ENCODE results near the gene SIK2. TPM values are rescaled to one million over a fixed set of nuclear protein-coding genes. Genes with fewer than 3 reads are reported as not detected.

The SIK2 gene
- total and polyA plus RNA-seq, 9 of the 15 experiments (the other 6 are each of a cell fraction or from before 2014, with no cell fraction given): 0.74 to 11.6 (median 3.8) TPM

GRCh38 chr11:111601979-111602864 lies at the start of gene SIK2 (continued):
- TF ChIP-seq ZNF518B (CRISPR knock-in tag; IDR thresholded peaks at IDR 0.05): no peak
- TF ChIP-seq ARID4B (CRISPR knock-in tag; IDR thresholded peaks at IDR 0.05): peak; percentile 74; the same call in 1 of the 2 replicates
- TF ChIP-seq THAP7 (CRISPR knock-in tag; IDR thresholded peaks at IDR 0.05): no peak
- TF ChIP-seq THRAP3 (IDR thresholded peaks at IDR 0.05; ENCODE audit: borderline replicate concordance): no peak
- no peak for TF ChIP-seq HBP1 (CRISPR knock-in tag; IDR thresholded peaks at IDR 0.05)
- TF ChIP-seq NR2C2 (CRISPR knock-in tag; IDR thresholded peaks at IDR 0.05): peak; percentile 53; the same call in 1 of the 2 replicates
- TF ChIP-seq NR2C2 (tag; IDR thresholded peaks at IDR 0.05): 0 out of 2 replicates have a peak, but pooled peaks have one; percentile 9
- TF ChIP-seq POLR2A (conservative IDR thresholded peaks at IDR 0.05): peak; percentile 18; the same call in 1 of the 2 replicates
- TF ChIP-seq ZNF311 (CRISPR knock-in tag; IDR thresholded peaks at IDR 0.05): no peak
- no peak for TF ChIP-seq RHOXF2B (CRISPR knock-in tag; conservative IDR thresholded peaks at IDR 0.05)
- TF ChIP-seq U2AF2 (optimal IDR thresholded peaks at IDR 0.05; ENCODE audit: low read depth, low read length): no peak
- TF ChIP-seq NONO (IDR thresholded peaks at IDR 0.05; ENCODE audit: low read depth in 2 of 2, low read length in 1 of 2): peak in 1 of 2 experiments; percentile 77; a peak in 1 of 4 replicates
- 0 out of 2 replicates have a peak, but pooled peaks have one; percentile 27 for TF ChIP-seq ELF2 (CRISPR knock-in tag; IDR thresholded peaks at IDR 0.05)
- no peak for TF ChIP-seq THRB (CRISPR knock-in tag; conservative IDR thresholded peaks at IDR 0.05)
- TF ChIP-seq ZNF274 (IDR thresholded peaks at IDR 0.05; ENCODE audit: borderline replicate concordance, low read depth, low read length): no peak
